PC-9 (cell line): ENCODE measurements around the gene KCTD21. TPM values are rescaled to one million over a fixed set of nuclear protein-coding genes. Genes with fewer than 3 reads are reported as not detected.

Experiments used
- BruUV-seq: library from RNA; stranded (reverse); fragments of 400-500 nt; replicated peaks from 2 replicates; lab custom pipeline; 2021; lab: Mats Ljungman, UMichigan
- CTCF ChIA-PET: fragments of 300-600 bp; sonication (Branson Sonifier 250); formaldehyde crosslinking; loops from one replicate; lab custom pipeline; 2022; ENCODE audit warnings: antibody characterized with exemption; lab: Charles Lee
- POLR2A ChIA-PET: fragments of 300-600 bp; sonication (Branson Sonifier 250); formaldehyde crosslinking; loops from one replicate; lab custom pipeline; 2022; ENCODE audit warnings: antibody characterized with exemption; ENCODE audit not compliant: unreplicated experiment; lab: Charles Lee
- DNase-seq, 2 experiments: peaks; one replicate each; pipeline versions ENCODE4 v3.0.0 to v3.0.0-alpha.2; 2015 to 2022; ENCODE audit warnings: mixed read lengths in 1 of 2
- H2AFZ ChIP-seq: fragments of 200-600 bp; sonication (generic); 2 replicates; pipeline ENCODE4 v1.8.1; 2017; ENCODE audit warnings: antibody characterized with exemption
- H3F3A ChIP-seq: fragments of 200-600 bp; sonication (generic); 2 replicates; pipeline ENCODE4 v1.8.1; 2017; ENCODE audit warnings: antibody characterized with exemption, mild to moderate bottlenecking, low read depth; ENCODE audit not compliant: insufficient read depth
- H3K27ac ChIP-seq: fragments of 200-600 bp; sonication (generic); 2 replicates; pipeline ENCODE4 v1.6.1; 2016; ENCODE audit warnings: mixed run types
- H3K27me3 ChIP-seq: fragments of 200-600 bp; sonication (generic); 2 replicates; pipeline ENCODE4 v1.6.1; 2016; ENCODE audit warnings: low read depth, mixed run types; ENCODE audit not compliant: insufficient read depth
- H3K36me3 ChIP-seq: fragments of 200-600 bp; sonication (generic); 2 replicates; pipeline ENCODE4 v1.6.1; 2016; ENCODE audit warnings: low read depth, mixed run types
- H3K4me1 ChIP-seq: fragments of 200-600 bp; sonication (generic); replicated peaks from 2 replicates; pipeline ENCODE4 v1.6.1; 2016; ENCODE audit warnings: mixed run types; ENCODE audit not compliant: insufficient read depth
- H3K4me2 ChIP-seq: fragments of 200-600 bp; sonication (generic); 2 replicates; pipeline ENCODE4 v1.6.1; 2017; ENCODE audit warnings: mixed run types
- H3K4me3 ChIP-seq: fragments of 200-600 bp; sonication (generic); 2 replicates; pipeline ENCODE4 v1.6.1; 2016; ENCODE audit warnings: mixed run types
- H3K79me2 ChIP-seq: fragments of 200-600 bp; sonication (generic); 2 replicates; pipeline ENCODE4 v1.6.1; 2017; ENCODE audit warnings: low read depth, mixed run types
- H3K9me2 ChIP-seq: fragments of 200-600 bp; sonication (generic); 2 replicates; pipeline ENCODE4 v1.8.1; 2017; ENCODE audit warnings: mild to moderate bottlenecking; ENCODE audit not compliant: insufficient read depth
- H3K9me3 ChIP-seq: fragments of 200-600 bp; sonication (generic); 2 replicates; pipeline ENCODE4 v1.8.1; 2016; ENCODE audit warnings: low read depth; ENCODE audit not compliant: insufficient read depth
- H4K20me1 ChIP-seq: fragments of 200-600 bp; sonication (generic); 2 replicates; pipeline ENCODE4 v1.8.1; 2017; ENCODE audit not compliant: insufficient read depth
- CTCF ChIP-seq: fragments of 200-600 bp; sonication (generic); conservative IDR thresholded peaks from 2 replicates; pipeline ENCODE4 v1.6.1; 2017; ENCODE audit warnings: mixed run types, antibody characterized with exemption, mild to moderate bottlenecking, moderate library complexity
- EZH2 ChIP-seq: fragments of 200-600 bp; sonication (generic); IDR thresholded peaks from 2 replicates; pipeline ENCODE4 v1.8.0; 2017; ENCODE audit warnings: antibody characterized with exemption, low read depth
- intact Hi-C: fragments of 100-400 bp; cut with micrococcal nuclease; formaldehyde crosslinking; loops from one replicate; pipeline ENCODE4 v1.10.0; 2022; ENCODE audit not compliant: unreplicated experiment
- total RNA-seq: library from RNA; stranded (reverse); gene quantifications from 2 replicates; pipeline ENCODE4 v1.2.3, GENCODE V29; 2021

The KCTD21 gene
- total RNA-seq, 1 experiment from 2014 or later, result 16.5 TPM

- H3K9me2 ChIP-seq, result no peaks in the 10 kb centered on the region
- no peak overlapping the region for H3K4me2 ChIP-seq
- intact Hi-C loops, result no loop called here
- no peaks in the 10 kb centered on the region for H3K9me3 ChIP-seq
- H3K4me3 ChIP-seq, result no peak overlapping the region
- DNase-seq, result peak in 1 of 2 experiments; percentile 51
- no peak overlapping the region for H2AFZ ChIP-seq
- no TSS peak for BruUV-seq
- H4K20me1 ChIP-seq, result no peaks in the 10 kb centered on the region
- H3K27me3 ChIP-seq, result no peaks in the 10 kb centered on the region
- no peaks in the 10 kb centered on the region for H3K36me3 ChIP-seq
- no peak overlapping the region for H3K27ac ChIP-seq
- H3F3A ChIP-seq, result no peaks in the 10 kb centered on the region
- POLR2A ChIA-PET, result no interaction called here
- TF ChIP-seq EZH2 (no peak), CTCF (no peak)
- peaks cover 3% of the 10 kb centered on the region; the same call in 1 of the 2 replicates for H3K4me1 ChIP-seq
- CTCF ChIA-PET, result no interaction called here
- H3K79me2 ChIP-seq, result no peaks in the 10 kb centered on the region
Observed at GRCh38 chr11:78216571-78217287, 28.3 kb upstream of the KCTD21 start.

GRCh38 chr11:78216021-78216420 is 27.6 kb upstream of the KCTD21 start:
- no peaks in the 10 kb centered on the region for H4K20me1 ChIP-seq
- CTCF ChIA-PET, result no interaction called here

More at GRCh38 chr11:78216021-78216420, 27.6 kb upstream of the KCTD21 start:
- Histone ChIP-seq H3K36me3 (0 out of 2 replicates have a peak, but pooled peaks cover 2% of the 10 kb centered on the region), H3K79me2 (no peaks in the 10 kb centered on the region), H3K27ac (no peak overlapping the region), H2AFZ (no peak overlapping the region), H3K4me1 (peaks cover 3% of the 10 kb centered on the region; the same call in 1 of the 2 replicates), H3K4me2 (no peak overlapping the region), H3K4me3 (no peak overlapping the region), H3K9me2 (no peaks in the 10 kb centered on the region), H3K9me3 (no peaks in the 10 kb centered on the region), H3K27me3 (no peaks in the 10 kb centered on the region), H3F3A (no peaks in the 10 kb centered on the region)
- intact Hi-C loops, result no loop called here
- POLR2A ChIA-PET, result no interaction called here
- DNase-seq, result no peak
- no TSS peak for BruUV-seq
- no peak for TF ChIP-seq CTCF
- no peak for TF ChIP-seq EZH2
